Skin of body (tissue), 2 donors: ENCODE measurements around the gene GSTK1. TPM values are rescaled to one million over a fixed set of nuclear protein-coding genes. Genes with fewer than 3 reads are reported as not detected.
"Not testable (repeated sequence)": the region's sequence is repeated elsewhere in the genome, so short reads cannot be mapped to it uniquely, and the experiment has no call there.

ENCODE experiments used
- DNase-seq: peaks from one replicate; lab custom pipeline; 2025; lab: John Stamatoyannopoulos, UW
- total RNA-seq: library from RNA; depleted of rRNA; stranded (reverse); fragments of >200 nt; gene quantifications from one replicate; pipeline ENCODE4 v1.2.3, GENCODE V29; 2014

The GSTK1 gene
- total RNA-seq, 1 donor from 2014 or later = 64.1 TPM

GRCh38 chr7:143269251-143269650, 6.0 kb downstream of the GSTK1 start:
- no peak for DNase-seq

GRCh38 chr7:143271240-143271639, 8.0 kb downstream of the GSTK1 start:
- DNase-seq = no peak

- DNase-seq = no peak
Observed at GRCh38 chr7:143272871-143273270, 9.6 kb downstream of the GSTK1 start.

GRCh38 chr7:143279186-143280098, 16.2 kb downstream of the GSTK1 start:
- peak; percentile 86 for DNase-seq

- no peak for DNase-seq
Observed at GRCh38 chr7:143280160-143280559, 16.9 kb downstream of the GSTK1 start.

- no peak for DNase-seq
Observed at GRCh38 chr7:143280566-143280965, 17.3 kb downstream of the GSTK1 start.

- no peak for DNase-seq
Observed at GRCh38 chr7:143281529-143281928, 18.3 kb downstream of the GSTK1 start.

GRCh38 chr7:143282124-143282523, 18.9 kb downstream of the GSTK1 start:
- no peak for DNase-seq

- no peak for DNase-seq
Observed at GRCh38 chr7:143283381-143283780, 20.1 kb downstream of the GSTK1 start.

GRCh38 chr7:143284591-143285469, 21.6 kb downstream of the GSTK1 start, which contains the start of gene TMEM139:
Gene TMEM139 (plus strand): TSS chr7:143284958. CDS start chr7:143285958, 1,000 bp downstream.
- DNase-seq = no peak

- DNase-seq = no peak
Observed at GRCh38 chr7:143285470-143285778, 22.2 kb downstream of the GSTK1 start.

- DNase-seq = no peak
Observed at GRCh38 chr7:143285806-143286521, 22.7 kb downstream of the GSTK1 start.

- no peak for DNase-seq
Observed at GRCh38 chr7:143286522-143286890, 23.3 kb downstream of the GSTK1 start.

GRCh38 chr7:143287339-143287934, 24.2 kb downstream of the GSTK1 start:
- DNase-seq = no peak

GRCh38 chr7:143287935-143288826, 24.9 kb downstream of the GSTK1 start, which contains the start of gene CASP2:
Gene CASP2 (plus strand): TSS chr7:143288351. CDS start chr7:143288456, 105 bp downstream.
- DNase-seq = peak; percentile 97

GRCh38 chr7:143288836-143289235, 25.6 kb downstream of the GSTK1 start:
- DNase-seq = peak; percentile 42

- no peak for DNase-seq
Observed at GRCh38 chr7:143289421-143289820, 26.2 kb downstream of the GSTK1 start.

GRCh38 chr7:143289888-143290287, 26.6 kb downstream of the GSTK1 start:
- not testable (repeated sequence) for DNase-seq

- no peak for DNase-seq
Observed at GRCh38 chr7:143290293-143290692, 27.1 kb downstream of the GSTK1 start.

GRCh38 chr7:143292876-143293275, 29.6 kb downstream of the GSTK1 start:
- no peak for DNase-seq
